Kidney (tissue), 14 donors: Measurements from ENCODE around the gene ANAPC16. TPM values are rescaled to one million over a fixed set of nuclear protein-coding genes. Genes with fewer than 3 reads are reported as not detected.

Experiments used
- DNase-seq, 5 donors: peaks; one replicate each; pipeline ENCODE4 v3.0.0-alpha.2; 2013 to 2020
- FAIRE-seq: peaks from 2 replicates; lab custom pipeline; 2012; peaks lifted over from hg19 to GRCh38; lab: Jason Lieb, UNC
- H3K27ac ChIP-seq, 2 donors: one replicate each; pipeline ENCODE4 v1.7.0; 2013; ENCODE audit warnings: low read depth in 2 of 2, low read length in 2 of 2, inconsistent platforms in 1 of 2
- H3K27me3 ChIP-seq: one replicate; pipeline ENCODE4 v1.7.1; 2013; ENCODE audit warnings: low read length, inconsistent platforms; ENCODE audit not compliant: control insufficient read depth, insufficient read depth
- H3K36me3 ChIP-seq, 3 donors: one replicate each; pipeline versions ENCODE4 v1.7.0 to v1.7.1; 2013; ENCODE audit warnings: low read length in 3 of 3, control low read depth in 1 of 3, inconsistent platforms in 1 of 3; ENCODE audit not compliant: insufficient read depth in 3 of 3, control insufficient read depth in 2 of 3
- H3K4me1 ChIP-seq, 3 donors: one replicate each; pipeline versions ENCODE4 v1.7.0 to v1.7.1; 2013; ENCODE audit warnings: low read length in 3 of 3, inconsistent platforms in 1 of 3, low read depth in 1 of 3; ENCODE audit not compliant: control insufficient read depth in 2 of 3, insufficient read depth in 2 of 3
- H3K4me3 ChIP-seq, 3 donors: one replicate each; pipeline versions ENCODE4 v1.7.0 to v1.8.1; 2013; ENCODE audit warnings: low read length in 3 of 3, control low read depth in 1 of 3, inconsistent platforms in 1 of 3
- H3K9ac ChIP-seq, 3 donors: one replicate each; pipeline versions ENCODE4 v1.7.0 to v1.7.1; 2013; ENCODE audit warnings: low read length in 3 of 3, control low read depth in 1 of 3, inconsistent platforms in 1 of 3
- H3K9me3 ChIP-seq, 3 donors: one replicate each; pipeline versions ENCODE4 v1.7.0 to v1.7.1; 2013; ENCODE audit warnings: low read length in 3 of 3, control low read depth in 1 of 3, inconsistent platforms in 1 of 3; ENCODE audit not compliant: control insufficient read depth in 2 of 3, insufficient read depth in 1 of 3
- intact Hi-C: fragments of 100-400 bp; cut with DNase I; formaldehyde crosslinking; loops from one replicate; pipeline ENCODE4 v1.11.1; 2022
- polyA plus RNA-seq: library from polyadenylated mRNA; stranded (reverse); fragments of 350-450 nt; fragmentation: Illumina TruSeq; extraction: RNeasy Lipid Tissue Mini Kit (QIAGEN cat#74804); gene quantifications from one replicate; pipeline ENCODE4 v1.2.3, GENCODE V29; 2014; ENCODE audit warnings: low read depth, low replicate concordance; ENCODE audit not compliant: insufficient read depth
- total RNA-seq: library from RNA; stranded (reverse); fragmentation: NEBNext Ultra II Directional; extraction: Animal tissue kit (Norgen Biotek cat#: 25700); gene quantifications from one replicate; pipeline ENCODE4 v1.2.1, GENCODE V29; 2021
- TF ChIP-seq, protein P1 (sequence below): IDR thresholded peaks from 3 replicates; pipeline ENCODE4 v1.5.1; 2012; ENCODE audit warnings: mild to moderate bottlenecking, moderate library complexity, borderline replicate concordance; ENCODE audit not compliant: insufficient read depth; ENCODE audit errors: extremely low read depth
- donor health status: control.
- donor health status: control.
- donor health status: control.
- donor health status: control.
- donor health status: control.
- donor health status: DM: yes; HTN: yes; CAD: no.
- donor health status: Normal renal cell carcinoma (clear cell type).

Gene ANAPC16
- total and polyA plus RNA-seq, 2 donors from 2014 or later: 132 to 210 TPM

DNA sequence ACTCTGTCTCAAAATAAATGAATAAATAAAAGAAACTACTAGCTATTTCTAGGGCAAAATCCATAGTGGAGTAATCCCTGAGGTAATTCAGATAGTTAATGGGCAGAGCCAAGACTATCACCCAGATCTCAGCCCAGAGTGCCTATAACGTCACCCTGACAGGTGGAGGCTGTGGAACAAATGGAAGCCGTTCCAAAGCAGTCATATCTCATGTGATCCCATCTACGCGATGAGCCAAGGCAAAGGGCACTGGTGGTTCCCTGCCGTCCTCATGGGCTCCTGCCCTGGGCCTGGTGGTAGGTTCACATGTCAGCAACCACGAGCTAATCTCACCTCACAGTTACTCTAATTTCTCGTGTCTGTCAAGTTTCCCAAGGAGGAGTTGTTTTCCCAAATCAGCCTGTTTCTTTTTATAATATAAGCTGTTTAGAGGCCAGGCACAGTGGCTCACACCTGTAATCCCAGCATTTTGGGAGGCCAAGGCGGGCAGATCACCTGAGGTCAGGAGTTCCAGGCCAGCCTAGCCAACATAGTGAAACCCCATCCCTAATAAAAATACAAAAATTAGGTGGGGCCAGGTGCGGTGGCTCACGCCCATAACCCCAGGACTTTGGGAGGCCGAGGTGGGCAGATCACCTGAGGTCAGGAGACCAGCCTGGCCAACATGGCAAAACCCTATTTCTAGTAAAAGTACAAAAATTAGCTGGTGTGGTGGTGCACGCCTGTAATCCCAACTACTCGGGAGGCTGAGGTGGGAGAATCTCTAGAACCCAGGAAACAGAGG, 22.8 kb downstream of the ANAPC16 start:
- no peaks in the 10 kb centered on the region for H3K27me3 ChIP-seq
- no peaks in the 10 kb centered on the region for H3K9me3 ChIP-seq
- no peak overlapping the region for H3K4me3 ChIP-seq
- intact Hi-C loops: no loop called here
- FAIRE-seq: no peak
- no peak for DNase-seq
- H3K36me3 ChIP-seq: peaks cover 0 to 11% (median 10%) of the 10 kb centered on the region in 3 donors
- no peak overlapping the region for H3K27ac ChIP-seq
- H3K4me1 ChIP-seq: peaks cover 1 to 5% (median 2%) of the 10 kb centered on the region in 3 donors
- no peak overlapping the region for H3K9ac ChIP-seq
- TF ChIP-seq, protein P1, sequence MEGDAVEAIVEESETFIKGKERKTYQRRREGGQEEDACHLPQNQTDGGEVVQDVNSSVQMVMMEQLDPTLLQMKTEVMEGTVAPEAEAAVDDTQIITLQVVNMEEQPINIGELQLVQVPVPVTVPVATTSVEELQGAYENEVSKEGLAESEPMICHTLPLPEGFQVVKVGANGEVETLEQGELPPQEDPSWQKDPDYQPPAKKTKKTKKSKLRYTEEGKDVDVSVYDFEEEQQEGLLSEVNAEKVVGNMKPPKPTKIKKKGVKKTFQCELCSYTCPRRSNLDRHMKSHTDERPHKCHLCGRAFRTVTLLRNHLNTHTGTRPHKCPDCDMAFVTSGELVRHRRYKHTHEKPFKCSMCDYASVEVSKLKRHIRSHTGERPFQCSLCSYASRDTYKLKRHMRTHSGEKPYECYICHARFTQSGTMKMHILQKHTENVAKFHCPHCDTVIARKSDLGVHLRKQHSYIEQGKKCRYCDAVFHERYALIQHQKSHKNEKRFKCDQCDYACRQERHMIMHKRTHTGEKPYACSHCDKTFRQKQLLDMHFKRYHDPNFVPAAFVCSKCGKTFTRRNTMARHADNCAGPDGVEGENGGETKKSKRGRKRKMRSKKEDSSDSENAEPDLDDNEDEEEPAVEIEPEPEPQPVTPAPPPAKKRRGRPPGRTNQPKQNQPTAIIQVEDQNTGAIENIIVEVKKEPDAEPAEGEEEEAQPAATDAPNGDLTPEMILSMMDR: no peak

- H3K4me1 ChIP-seq: peaks cover 7 to 13% (median 8%) of the 10 kb centered on the region in 3 donors
- FAIRE-seq (no peak), DNase-seq (no peak)
- H3K4me3 ChIP-seq: no peak overlapping the region
- peaks cover 0 to 10% (median 8%) of the 10 kb centered on the region in 3 donors for H3K36me3 ChIP-seq
- H3K27me3 ChIP-seq: no peaks in the 10 kb centered on the region
- no peak overlapping the region for H3K9ac ChIP-seq
- H3K9me3 ChIP-seq: no peaks in the 10 kb centered on the region
- H3K27ac ChIP-seq: no peak overlapping the region
- intact Hi-C loops: no loop called here
- TF ChIP-seq, protein P1: no peak
These were observed 23.6 kb downstream of the ANAPC16 start for GRCh38 chr10:72239409-72239808.

GRCh38 chr10:72240371-72240770, 24.6 kb downstream of the ANAPC16 start:
- no peak for DNase-seq
- no peak overlapping the region for H3K9ac ChIP-seq
- peaks cover 0 to 7% (median 4%) of the 10 kb centered on the region in 3 donors for H3K36me3 ChIP-seq
- intact Hi-C loops: no loop called here
- no peak overlapping the region for H3K4me3 ChIP-seq
- TF ChIP-seq, protein P1: no peak
- H3K4me1 ChIP-seq: peaks cover 10 to 23% (median 13%) of the 10 kb centered on the region in 3 donors
- no peaks in the 10 kb centered on the region for H3K27me3 ChIP-seq
- no peaks in the 10 kb centered on the region for H3K9me3 ChIP-seq
- no peak overlapping the region for H3K27ac ChIP-seq
- no peak for FAIRE-seq
